Measurements from ENCODE around the gene LIN7A. TPM values are rescaled to one million over a fixed set of nuclear protein-coding genes. Genes with fewer than 3 reads are reported as not detected.
"Not testable (repeated sequence)": the region's sequence is repeated elsewhere in the genome, so short reads cannot be mapped to it uniquely, and the experiment has no call there.

Gene LIN7A
- polyA plus RNA-seq, 4 donors, result 18.3 to 23.0 (median 20.1) TPM

DNA sequence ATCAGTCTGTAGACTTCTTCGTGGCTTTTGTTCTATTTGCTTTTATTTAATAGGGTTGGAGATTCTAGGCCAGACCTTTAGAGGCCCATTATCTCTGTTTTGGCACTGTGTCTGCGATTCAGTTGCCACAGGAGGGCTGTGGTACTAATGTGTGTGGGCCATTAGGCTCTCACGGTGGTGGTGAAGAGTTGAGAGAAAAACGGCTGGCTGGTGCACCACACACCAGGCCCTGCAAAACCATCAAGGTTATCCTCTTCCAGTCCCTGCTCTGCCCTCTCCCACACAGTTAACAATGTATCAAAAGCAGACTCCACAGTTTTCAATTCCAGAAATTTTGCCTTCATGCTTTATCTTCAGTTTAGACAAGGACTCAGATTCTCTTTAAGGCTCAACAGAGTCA is 123.3 kb downstream of the LIN7A start:
- DNase-seq (ENCODE audit: low read depth in 4 of 4, low spot score in 2 of 4), result no peak

DNA sequence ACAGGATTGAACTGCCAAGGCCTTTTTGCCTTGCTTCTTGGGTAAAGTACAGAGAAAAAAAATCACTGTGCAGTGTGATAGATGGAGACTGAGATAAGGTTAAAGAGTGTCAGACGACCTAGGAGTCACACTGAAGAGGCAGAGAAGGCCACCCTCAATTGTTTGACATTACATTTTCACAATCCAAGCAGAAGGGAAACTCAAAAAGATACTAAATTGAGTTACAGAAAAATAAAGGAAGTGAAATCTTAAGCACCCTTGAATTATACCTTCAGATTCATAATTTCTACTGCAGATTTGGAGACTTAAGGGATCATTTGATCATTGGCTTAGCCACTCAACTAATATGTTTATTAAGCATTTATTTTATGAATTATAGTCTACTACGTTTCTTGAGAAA is 123.9 kb downstream of the LIN7A start:
- no peak for DNase-seq (ENCODE audit: low read depth in 4 of 4, low spot score in 2 of 4)

DNA sequence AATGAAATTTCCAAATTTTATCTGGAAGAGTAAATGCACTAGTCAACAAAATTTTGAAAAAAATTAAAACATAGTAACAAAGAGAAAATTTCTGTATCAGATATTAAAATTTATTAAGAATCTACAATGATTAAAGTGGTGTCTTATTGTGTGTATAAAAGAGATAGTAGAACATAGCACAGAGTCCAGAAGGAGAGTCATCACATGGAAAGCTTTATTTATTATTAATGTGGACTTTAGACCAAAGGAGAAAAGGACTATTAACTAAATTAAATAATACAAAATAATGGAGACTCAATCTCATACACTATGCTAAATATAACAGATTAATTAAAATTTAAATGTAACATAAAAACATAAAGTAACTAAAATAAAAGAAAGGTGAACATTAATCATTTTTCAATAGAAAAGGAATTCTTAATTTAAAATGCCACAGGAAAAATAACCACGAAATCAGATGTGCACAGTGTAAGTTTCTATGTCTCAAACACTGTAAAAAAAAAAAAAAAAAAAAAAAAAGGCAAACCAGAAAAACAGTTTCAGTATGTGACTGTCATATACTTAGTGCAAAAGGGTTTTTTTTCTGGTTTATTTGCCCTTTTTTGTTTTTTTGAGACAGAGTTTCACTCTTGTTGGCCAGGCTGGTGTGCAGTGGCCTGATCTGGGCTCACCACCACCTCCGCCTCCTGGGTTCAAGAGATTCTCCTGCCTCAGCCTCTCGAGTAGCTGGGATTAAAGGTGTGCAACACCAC is 125.6 kb downstream of the LIN7A start:
- DNase-seq (ENCODE audit: low read depth in 4 of 4, low spot score in 2 of 4), result no peak

DNA sequence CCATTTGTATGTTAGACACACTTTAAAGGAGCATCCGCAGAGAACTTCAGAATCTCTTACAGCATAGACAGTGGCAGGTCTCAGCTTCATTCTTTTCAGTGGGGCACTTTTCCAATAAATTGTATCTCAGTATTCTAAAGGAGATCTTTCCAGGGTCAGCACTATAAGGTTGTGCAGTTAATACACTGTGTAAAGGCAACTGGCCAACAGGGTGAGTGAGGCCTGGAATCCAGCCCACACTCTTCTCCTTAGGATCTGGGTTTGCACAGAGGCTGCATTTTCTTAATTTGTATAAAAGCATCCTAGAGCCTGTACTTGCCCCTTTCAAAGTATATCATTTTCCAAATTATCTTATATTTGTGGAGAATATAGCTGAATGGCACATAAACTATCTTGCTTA is 126.9 kb downstream of the LIN7A start:
- DNase-seq (ENCODE audit: low read depth in 4 of 4, low spot score in 2 of 4), result no peak

DNA sequence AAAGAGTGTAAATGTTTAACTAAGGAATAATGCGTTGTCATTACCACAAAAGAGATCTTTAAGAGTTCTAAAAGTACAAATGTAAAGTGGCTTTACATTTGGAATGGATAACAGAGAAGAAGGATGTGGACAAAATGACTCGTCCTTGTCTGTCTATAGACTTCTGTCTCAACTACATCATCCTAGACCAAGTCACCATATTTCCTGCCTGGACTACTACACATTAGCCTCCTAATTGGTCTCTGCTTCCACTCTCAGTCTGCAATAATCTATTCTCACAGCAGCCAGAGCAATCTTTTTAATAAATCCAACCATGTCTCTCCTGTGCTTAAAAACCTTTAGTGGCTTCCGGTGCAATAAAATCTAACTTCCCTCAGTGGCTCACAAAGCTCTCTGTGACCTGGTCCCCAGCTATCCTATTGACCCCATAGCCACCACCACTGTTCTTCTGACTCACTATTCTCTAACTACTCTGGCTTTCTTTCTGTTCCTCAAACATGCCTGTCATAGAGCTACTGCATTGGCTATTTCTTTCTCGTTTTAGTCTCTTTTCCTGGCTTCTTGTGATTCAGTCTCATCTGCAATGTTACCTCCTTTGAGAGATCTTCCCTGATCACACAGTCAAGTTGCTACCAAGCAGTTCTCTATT is 130.0 kb downstream of the LIN7A start:
- DNase-seq (ENCODE audit: low read depth in 4 of 4, low spot score in 2 of 4), result no peak

DNA sequence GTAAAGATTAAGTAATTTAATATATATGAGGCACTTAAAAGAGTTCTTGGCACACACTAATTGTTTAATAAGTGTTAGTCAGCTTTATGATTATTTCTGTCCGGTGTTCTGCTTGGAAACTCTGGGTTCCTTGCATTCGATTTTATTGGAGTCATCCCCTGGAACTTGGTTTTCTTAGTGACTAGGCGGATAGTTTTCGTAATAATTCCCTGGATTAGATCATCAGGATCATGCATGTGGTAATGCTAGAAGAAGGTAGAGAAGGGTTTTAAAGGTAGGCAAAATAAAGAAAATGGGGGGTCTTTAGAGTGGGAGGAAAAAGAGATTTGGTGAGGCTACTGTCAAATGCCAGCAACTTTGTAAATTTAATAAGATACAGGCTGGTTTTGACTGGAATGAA is 132.6 kb downstream of the LIN7A start:
- DNase-seq (ENCODE audit: low read depth in 4 of 4, low spot score in 2 of 4), result no peak

DNA sequence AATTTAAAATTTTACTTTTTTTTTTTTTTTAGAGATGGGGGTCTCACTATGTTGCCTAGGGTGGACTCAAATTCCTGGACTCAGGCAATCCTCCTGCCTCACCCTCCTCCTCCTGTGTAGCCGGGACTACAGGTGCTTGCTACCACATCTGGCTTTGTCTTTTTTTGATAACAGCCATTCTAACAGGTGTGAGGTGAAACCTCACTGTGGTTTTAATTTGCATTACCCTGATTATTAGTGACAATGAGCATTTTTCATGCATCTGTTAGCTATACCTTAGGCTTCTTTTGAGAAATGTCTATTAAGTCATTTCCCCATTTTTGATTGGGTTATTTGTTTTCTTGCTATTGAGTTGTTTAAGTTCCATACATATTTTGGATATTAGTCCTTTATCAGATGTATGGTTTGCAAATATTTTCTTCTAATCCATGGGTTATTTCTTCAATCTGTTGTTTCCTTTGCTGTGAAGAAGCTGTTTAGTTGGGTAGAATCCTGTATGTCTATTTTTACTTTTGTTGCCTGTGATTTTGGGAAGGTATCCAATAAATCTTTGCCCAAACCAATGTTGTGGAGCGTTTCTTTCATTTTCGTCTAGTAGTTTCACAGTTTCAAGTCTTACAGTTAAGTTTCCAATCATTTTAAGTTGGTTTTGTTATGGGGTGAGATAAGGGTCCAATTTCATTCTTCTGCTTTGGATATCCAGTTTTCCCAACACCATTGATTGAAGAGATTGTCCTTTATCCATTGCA is 134.9 kb downstream of the LIN7A start:
- no peak for DNase-seq (ENCODE audit: low read depth in 4 of 4, low spot score in 2 of 4)

DNA sequence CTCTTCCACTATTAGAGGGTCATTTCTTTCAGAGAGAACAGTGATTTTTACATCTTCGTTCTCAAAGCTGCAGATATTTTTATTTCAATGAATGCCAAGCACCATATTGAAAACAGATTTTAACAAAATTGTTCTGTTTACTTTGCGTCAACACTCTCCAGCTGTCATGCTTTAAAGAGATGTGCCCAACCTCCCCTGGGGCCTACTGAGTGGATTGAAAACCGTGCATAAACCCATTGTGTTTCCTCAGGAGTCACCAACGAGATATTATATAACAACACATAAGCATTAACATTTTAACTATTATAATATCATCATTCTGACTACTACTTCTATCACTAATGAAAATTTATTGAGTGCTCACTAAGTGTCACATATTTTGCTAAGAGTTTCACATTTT is 139.5 kb downstream of the LIN7A start:
- no peak for DNase-seq (ENCODE audit: low read depth in 4 of 4, low spot score in 2 of 4)

DNA sequence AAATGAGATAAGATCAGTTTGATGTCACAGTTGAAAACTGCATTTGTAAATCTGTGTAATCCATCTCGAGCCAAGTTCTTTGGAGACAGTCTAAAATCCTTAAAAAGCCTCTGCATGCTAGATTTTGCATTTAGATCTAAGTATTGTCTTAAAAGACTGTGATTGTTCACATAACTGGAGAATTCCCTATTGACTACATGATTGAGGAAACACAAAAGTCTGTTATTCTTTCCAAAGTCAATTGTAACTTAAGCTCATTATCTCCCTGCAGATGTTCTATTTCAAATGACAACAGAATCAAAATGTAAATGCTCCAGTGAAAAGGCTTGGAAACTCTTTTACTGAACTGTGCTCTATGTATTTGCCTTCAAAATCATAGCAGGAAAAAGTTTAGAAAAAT is 143.2 kb downstream of the LIN7A start:
- DNase-seq (ENCODE audit: low read depth in 4 of 4, low spot score in 2 of 4), result no peak

DNA sequence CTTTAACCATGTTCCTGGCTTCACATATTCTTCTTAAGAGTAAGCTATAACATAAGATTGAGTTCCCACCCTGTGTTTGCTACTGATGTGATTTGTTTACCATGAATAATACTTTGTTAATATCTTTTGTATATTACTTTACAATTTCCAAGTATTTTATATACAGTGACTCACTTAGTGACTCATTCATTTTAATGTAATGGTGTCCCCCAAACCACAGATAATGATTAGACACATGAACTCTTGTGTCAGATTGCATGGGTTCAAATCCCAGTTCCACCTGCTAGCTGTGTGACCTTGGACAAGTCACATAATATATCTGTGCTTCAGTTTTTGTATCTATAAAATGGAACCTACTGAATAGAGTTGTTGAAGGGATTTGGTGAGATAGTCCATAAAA is 144.9 kb downstream of the LIN7A start:
- DNase-seq (ENCODE audit: low read depth in 4 of 4, low spot score in 2 of 4), result no peak

DNA sequence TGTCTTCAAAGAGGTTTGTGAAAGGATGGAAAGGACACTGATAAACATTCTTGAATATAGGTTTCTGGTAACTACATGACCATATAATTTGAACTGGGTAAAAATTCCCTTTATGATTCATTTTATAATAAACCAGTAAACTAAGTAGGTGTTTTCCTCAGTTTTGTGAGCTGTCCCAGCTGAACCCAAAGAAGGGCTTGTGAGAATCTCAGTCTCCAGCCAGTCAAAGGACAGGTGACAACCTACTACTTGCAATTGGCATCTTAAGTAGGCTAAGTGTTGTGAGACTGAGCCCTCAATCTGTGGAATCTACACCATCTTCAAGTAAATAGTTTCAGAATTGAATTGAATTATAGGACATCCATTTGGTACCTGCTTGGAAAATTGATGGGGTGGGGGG is 145.9 kb downstream of the LIN7A start:
- DNase-seq (ENCODE audit: low read depth in 4 of 4, low spot score in 2 of 4), result no peak

DNA sequence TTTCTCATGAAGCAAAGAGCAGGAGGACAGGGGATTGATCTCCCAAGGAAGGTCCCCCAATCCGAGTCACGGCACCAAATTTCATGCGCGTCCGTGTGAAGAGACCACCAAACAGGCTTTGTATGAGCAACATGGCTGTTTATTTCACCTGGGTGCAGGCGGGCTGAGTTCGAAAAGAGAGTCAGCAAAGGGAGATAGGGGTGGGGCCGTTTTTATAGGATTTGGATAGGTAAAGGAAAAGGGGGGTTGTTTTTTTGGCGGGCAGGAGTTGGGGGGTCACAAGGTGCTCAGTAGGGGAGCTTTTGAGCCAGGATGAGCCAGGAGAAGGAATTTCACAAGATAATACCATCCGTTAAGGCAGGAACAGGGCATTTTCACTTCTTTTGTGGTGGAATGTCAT is 149.3 kb downstream of the LIN7A start:
- DNase-seq (ENCODE audit: low read depth in 4 of 4, low spot score in 2 of 4), result not testable (repeated sequence)

DNA sequence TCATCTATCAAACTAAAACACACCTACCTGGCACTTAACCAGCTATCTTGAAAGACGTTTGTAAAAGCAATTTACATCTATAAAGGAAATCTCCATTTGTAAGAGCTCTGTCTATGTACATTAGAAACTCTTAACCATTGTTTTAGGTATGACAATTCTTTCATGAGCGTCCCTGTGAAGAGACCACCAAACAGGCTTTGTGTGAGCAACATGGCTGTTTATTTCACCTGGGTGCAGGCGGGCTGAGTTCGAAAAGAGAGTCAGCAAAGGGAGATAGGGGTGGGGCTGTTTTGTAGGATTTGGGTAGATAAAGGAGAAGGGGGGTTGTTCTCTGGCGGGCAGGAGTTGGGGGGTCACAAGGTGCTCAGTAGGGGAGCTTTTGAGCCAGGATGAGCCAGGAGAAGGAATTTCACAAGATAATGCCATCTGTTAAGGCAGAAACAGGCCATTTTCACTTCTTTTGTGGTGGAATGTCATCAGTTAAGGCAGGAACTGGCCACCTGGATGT is 154.7 kb downstream of the LIN7A start:
- DNase-seq (ENCODE audit: low read depth in 4 of 4, low spot score in 2 of 4), result not testable (repeated sequence)

DNA sequence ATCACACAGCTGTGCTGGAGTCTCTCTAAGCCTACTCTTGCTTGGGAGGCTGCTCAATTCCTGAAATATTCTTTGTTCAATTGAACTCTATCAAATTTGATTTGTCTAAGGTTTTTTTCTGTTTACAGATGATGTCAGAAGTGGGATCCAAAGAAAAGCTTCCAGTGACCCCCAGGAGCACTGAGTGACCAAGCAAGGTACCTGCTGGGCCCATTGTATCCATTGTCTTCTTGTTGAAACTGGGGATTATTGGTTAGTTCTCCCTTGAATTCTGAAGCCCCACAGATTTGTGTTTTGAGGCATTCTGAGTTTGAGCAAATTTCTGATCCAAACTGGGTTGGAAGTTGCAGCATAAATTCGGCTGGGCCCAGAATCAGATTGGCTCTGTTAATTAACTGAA is 156.4 kb downstream of the LIN7A start:
- no peak for DNase-seq (ENCODE audit: low read depth in 4 of 4, low spot score in 2 of 4)

DNA sequence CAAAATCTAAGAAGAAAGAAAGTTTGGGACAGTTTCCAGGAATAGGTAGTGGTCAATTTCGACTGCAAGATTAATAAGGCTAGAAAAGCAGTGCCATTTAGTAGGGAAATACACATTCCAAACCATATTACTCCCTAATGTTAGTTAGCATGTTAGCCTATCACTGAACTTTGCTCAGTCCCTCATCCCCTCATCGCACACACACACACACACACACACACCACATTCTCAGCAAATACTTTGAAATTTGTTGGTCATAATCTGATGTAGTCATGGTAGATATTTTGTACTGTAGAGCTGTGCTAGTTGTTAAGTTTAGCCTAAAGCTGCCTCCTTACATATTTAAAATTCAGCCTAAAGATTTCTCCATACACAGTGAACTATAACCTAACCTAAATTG is 157.0 kb downstream of the LIN7A start:
- no peak for DNase-seq (ENCODE audit: low read depth in 4 of 4, low spot score in 2 of 4)

DNA sequence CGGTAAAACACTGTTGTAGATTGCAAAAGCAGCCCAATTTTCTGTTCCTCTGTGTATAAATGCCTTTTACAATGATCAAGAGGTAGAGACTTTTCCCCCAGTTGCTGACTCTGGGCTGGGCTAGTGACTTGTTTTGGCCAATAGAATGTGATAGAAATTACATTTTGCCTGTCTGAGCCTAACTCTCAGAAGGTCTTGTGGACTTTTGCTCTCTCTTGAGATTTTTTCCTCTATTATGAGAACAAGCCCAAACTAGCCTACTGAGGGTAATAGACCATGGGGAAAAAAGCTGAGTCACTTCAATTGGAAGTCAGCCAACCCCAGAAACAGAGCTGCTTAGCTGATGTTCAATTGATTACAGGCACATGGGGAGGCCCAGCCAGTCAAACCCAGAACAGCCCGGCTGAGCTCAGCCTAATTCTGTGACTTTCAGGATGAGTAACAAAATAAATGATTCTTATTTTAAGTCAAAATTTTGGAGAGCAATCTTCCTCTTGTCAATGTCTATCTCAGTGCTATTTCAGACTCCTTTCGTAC is 159.7 kb downstream of the LIN7A start:
- DNase-seq (ENCODE audit: low read depth in 4 of 4, low spot score in 2 of 4), result peak in 2 of 4 donors; percentile 6 to 43

DNA sequence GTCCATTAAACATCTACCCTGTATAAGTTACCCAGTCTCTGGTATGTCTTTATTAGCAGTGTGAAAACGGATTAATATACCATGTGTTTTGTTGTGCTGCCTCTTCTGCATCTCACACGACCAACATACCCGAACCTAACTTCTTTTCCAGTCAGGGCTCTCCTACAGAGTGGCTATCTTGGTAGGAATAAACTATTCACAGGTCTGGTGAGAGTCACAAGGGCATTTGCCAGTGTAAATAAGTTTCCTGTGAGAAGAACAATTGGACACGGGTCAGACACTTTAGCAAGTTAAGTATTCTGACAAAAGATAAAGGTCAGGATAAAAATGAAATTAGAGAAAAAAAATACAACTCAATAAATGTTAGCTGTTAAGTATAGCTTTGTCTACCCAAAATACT is 160.1 kb downstream of the LIN7A start:
- no peak for DNase-seq (ENCODE audit: low read depth in 4 of 4, low spot score in 2 of 4)

DNA sequence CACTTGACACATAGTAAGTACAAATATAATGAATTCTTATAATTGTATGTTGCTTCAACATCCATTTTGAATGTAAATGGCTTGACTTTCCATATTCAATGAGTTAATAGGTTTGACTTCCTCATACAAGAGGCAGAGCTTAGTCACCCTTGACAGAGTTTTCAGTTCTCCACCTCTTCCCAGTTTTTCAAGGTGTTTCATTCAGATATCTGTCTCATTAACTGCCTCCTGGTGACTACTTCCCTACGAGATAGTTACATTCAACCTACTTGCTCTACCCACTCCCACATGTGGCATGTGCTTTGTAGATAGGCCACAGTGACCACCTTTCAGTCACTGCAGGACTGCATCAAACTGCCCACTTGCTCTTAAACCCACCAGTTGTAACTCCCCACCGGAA is 161.0 kb downstream of the LIN7A start:
- DNase-seq (ENCODE audit: low read depth in 4 of 4, low spot score in 2 of 4), result no peak

DNA sequence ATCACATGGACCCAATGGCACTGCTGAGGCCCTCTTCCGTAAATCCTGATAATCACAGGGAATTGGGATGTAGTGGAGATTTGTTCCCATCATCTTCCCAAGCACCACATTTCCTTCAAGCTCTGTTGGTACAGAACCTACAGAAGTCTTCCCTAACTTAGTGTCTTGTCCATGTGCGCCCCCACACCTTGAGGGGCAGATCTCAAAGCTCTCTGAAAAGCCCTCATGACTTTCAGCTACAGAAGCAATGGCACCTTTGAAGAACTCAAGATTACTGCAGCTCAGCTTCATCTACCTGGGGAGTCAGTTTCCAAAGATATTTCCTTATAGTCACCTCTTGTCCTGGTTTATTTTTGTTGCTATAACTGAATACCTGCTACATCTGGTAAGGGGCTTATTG is 166.8 kb downstream of the LIN7A start:
- DNase-seq (ENCODE audit: low read depth in 4 of 4, low spot score in 2 of 4), result no peak

DNA sequence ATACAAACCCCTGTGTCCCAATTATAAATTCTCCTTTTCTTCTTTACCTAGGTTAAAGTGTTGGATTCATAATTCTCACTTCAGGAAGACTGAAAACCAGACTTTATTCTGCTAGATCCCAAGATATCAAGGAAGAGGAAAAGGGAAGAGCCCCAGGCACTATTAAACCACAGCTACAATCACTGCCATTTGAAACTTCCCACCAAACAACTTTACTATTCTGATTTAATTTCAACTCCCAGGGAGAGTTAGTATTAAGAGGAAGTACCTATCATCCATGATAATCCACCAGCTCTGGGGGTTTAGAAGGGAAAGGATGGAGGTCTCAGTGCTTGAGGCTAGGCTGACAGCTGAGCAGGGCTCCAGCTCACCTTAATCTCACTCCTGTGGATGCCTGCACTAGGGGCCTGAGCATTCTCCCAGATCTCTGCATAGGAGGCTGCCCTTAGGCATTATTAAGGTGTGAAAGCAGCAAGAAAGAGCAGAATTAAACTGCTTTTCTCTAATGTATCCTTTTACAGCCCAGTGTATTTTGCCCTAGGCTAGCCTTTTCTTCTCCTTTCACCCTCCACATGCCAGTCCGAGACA is 168.1 kb downstream of the LIN7A start:
- DNase-seq (ENCODE audit: low read depth in 4 of 4, low spot score in 2 of 4), result no peak

DNA sequence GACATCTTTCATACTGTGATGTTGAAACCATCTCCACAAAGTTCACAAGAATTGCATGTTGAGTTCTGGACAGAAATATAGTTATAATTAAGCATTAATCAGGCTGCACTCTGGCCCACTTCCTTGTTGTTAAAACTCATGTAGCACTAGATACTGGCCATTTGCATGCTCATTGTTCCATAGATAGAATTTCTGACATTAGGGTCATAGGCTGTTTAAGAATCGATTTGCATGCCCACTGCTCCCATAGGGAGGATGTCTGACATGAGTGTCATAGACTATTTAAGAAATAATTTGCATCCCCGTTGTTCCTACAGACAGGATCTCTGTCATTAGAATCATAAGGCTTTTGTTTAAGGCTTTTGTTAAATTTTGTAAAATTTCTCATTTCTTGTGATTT is 170.8 kb downstream of the LIN7A start:
- DNase-seq (ENCODE audit: low read depth in 4 of 4, low spot score in 2 of 4), result no peak

Measured in left renal cortex interstitium (tissue), 4 donors.